NT2/D1 (cell line): Measurements from ENCODE around the gene CACNA1I.
A peak's percentile ranks its signal among the peaks of the same experiment; 100 is the strongest.

Experiments
- DNase-seq: peaks from one replicate; pipeline ENCODE4 v3.0.0-alpha.2; 2011; ENCODE audit warnings: low read depth, low spot score
- H3K27me3 ChIP-seq: 2 replicates; pipeline ENCODE4 v1.6.0; 2011; ENCODE audit warnings: mild to moderate bottlenecking; ENCODE audit not compliant: insufficient read length, insufficient read depth
- H3K36me3 ChIP-seq: 2 replicates; pipeline ENCODE4 v1.6.1; 2011; ENCODE audit warnings: mild to moderate bottlenecking, low read length, mixed read lengths; ENCODE audit not compliant: insufficient read depth, insufficient read length
- H3K4me1 ChIP-seq: 2 replicates; pipeline ENCODE4 v1.5.1; 2011; ENCODE audit not compliant: insufficient read depth, insufficient read length
- H3K4me3 ChIP-seq: 2 replicates; pipeline ENCODE4 v1.5.1; 2011; ENCODE audit warnings: low read depth; ENCODE audit not compliant: insufficient read length
- H3K9ac ChIP-seq: 2 replicates; pipeline ENCODE4 v1.6.0; 2011; ENCODE audit warnings: low read depth; ENCODE audit not compliant: insufficient read length
- H3K9me3 ChIP-seq: 2 replicates; pipeline ENCODE4 v1.5.1; 2011; ENCODE audit warnings: mild to moderate bottlenecking, low read length; ENCODE audit not compliant: insufficient read depth
- SUZ12 ChIP-seq: IDR thresholded peaks from 2 replicates; pipeline ENCODE4 v1.6.1; 2011; ENCODE audit not compliant: insufficient read length, insufficient read depth; ENCODE audit errors: extremely low read depth
- YY1 ChIP-seq: IDR thresholded peaks from 2 replicates; pipeline ENCODE4 v1.6.1; 2011; ENCODE audit not compliant: insufficient read length, insufficient read depth
- ZNF274 ChIP-seq: IDR thresholded peaks from 2 replicates; pipeline ENCODE4 v1.6.1; 2011; ENCODE audit warnings: mild to moderate bottlenecking, low read depth, low read length

CACNA1I gene

DNA sequence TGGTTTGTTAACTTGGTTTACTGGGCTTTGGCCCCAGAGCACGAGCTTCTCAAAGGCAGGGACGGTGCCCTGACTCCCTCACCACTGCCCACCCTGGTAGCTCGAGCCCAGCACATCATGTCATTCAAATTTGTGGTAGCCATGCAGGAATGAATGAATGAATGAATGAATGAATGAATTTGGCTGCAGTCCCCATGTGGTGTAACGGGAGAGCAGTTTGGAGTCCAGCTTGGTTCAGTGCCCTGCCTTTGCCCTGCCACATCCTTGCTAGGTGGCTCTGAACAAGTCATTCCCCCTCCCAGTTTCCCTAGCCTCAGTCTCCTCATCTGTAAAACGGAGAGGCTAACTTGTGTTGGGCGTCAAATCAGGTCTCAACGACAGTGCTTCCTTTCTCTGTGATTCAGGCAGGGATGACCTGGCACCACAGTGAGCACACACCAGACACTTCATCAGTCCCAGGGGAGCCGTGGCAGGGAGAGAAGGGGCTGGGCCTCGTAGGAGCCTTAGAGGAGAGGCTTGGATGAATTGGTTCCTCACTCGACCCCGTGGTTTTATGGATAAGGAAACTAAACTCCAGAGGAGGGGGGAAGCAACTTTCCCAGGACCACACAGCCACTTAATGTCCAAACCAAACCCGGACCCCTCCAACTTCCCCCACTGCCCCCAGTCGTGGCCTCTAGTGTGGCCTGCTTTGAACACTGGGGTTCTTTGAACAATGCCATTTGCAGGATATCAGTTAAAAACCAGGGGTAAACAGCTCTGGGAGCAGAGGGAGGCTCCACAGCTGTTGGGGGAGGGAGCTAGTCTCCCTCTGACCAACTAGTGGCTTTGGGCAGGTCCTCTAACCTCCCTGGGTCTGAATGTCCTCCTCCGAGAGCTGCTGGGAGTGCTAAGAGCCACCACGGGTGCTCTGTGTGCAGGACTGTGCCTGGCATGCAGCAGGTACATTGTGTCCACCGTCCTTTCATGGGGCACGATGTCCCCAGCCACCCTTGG lies 86.2 kb downstream of the CACNA1I start:
- Histone ChIP-seq H3K36me3 (no peaks in the 10 kb centered on the region), H3K4me3 (no peak overlapping the region), H3K4me1 (peaks cover 14% of the 10 kb centered on the region), H3K27me3 (peaks cover 23% of the 10 kb centered on the region), H3K9me3 (no peaks in the 10 kb centered on the region), H3K9ac (no peak overlapping the region)
- TF ChIP-seq ZNF274 (no peak), SUZ12 (no peak), YY1 (no peak)
- DNase-seq: no peak

DNA sequence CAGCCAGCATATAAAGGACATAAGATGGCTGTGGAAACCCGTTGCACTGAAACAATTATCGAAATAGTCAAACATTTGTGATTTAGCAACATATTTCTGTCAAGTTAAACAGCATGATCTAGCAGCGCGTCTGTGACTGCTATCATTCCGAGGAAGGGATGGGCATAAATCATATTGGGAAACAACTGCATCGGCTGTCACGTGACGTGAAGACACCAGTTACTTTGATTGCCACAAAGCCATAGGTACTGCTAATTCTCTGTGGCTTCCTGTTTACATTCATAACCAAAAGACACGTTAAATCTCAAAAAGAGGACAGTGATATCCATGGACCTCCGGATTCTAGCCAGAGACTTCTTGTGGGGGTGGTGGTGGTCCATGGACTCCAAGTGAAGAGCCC lies 87.8 kb downstream of the CACNA1I start:
- TF ChIP-seq SUZ12 (no peak), YY1 (no peak), ZNF274 (no peak)
- no peak overlapping the region for H3K9ac ChIP-seq
- no peaks in the 10 kb centered on the region for H3K9me3 ChIP-seq
- no peak for DNase-seq
- no peak overlapping the region for H3K4me3 ChIP-seq
- peaks cover 13% of the 10 kb centered on the region for H3K4me1 ChIP-seq
- H3K27me3 ChIP-seq: peaks cover 39% of the 10 kb centered on the region
- H3K36me3 ChIP-seq: no peaks in the 10 kb centered on the region

DNA sequence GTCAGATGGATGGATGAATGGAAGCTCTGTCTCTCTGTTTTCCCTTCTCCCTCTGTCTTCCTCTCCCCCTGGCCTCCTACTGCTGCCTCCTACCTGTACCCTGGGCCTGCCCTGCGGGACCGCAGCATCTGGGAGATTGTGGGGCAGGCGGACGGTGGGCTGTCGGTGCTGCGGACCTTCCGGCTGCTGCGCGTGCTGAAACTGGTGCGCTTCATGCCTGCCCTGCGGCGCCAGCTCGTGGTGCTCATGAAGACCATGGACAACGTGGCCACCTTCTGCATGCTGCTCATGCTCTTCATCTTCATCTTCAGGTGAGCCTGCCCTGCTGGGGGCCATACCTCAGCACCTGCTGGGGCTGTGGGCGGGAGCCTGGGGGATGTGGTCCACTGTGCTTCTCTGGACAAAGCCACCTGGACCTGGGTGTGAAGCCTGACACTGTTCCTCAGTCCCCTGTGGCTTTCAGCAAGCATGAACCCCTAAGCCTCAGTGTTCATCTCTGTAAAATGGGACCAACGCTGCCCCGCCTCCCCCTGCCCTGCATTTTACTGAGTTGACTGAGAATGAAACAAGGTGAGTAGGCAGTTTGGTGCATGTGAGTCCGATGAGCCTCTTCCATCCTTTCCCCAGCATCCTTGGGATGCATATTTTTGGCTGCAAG lies 88.4 kb downstream of the CACNA1I start:
- Histone ChIP-seq H3K4me1 (peaks cover 12% of the 10 kb centered on the region), H3K9ac (no peak overlapping the region), H3K36me3 (no peaks in the 10 kb centered on the region), H3K4me3 (no peak overlapping the region), H3K27me3 (peaks cover 44% of the 10 kb centered on the region), H3K9me3 (no peaks in the 10 kb centered on the region)
- no peak for TF ChIP-seq SUZ12
- no peak for TF ChIP-seq YY1
- no peak for TF ChIP-seq ZNF274
- DNase-seq: no peak

DNA sequence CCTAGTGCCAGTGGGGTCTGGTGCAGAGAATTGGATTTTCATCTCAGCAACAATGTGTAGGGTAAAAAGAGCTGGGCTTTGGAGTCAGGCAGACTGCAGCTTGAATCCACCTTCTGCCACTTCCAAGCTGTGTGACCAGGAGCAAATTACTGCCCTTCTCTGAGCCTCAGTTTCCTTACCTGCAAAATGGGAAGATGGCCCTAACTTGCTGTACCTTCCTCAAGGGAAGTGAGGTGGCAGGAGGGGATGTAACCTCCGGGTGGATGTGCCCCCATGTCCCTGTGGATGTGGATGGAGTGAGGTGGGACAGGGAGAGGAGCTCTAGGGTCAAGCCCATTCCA lies 90.9 kb downstream of the CACNA1I start:
- Histone ChIP-seq H3K4me1 (peaks cover 12% of the 10 kb centered on the region), H3K9ac (peak overlapping the region; percentile 76), H3K9me3 (no peaks in the 10 kb centered on the region), H3K27me3 (peaks cover 46% of the 10 kb centered on the region), H3K36me3 (no peaks in the 10 kb centered on the region), H3K4me3 (peak overlapping the region; percentile 42)
- no peak for DNase-seq
- no peak for TF ChIP-seq YY1
- no peak for TF ChIP-seq ZNF274
- TF ChIP-seq SUZ12: no peak

DNA sequence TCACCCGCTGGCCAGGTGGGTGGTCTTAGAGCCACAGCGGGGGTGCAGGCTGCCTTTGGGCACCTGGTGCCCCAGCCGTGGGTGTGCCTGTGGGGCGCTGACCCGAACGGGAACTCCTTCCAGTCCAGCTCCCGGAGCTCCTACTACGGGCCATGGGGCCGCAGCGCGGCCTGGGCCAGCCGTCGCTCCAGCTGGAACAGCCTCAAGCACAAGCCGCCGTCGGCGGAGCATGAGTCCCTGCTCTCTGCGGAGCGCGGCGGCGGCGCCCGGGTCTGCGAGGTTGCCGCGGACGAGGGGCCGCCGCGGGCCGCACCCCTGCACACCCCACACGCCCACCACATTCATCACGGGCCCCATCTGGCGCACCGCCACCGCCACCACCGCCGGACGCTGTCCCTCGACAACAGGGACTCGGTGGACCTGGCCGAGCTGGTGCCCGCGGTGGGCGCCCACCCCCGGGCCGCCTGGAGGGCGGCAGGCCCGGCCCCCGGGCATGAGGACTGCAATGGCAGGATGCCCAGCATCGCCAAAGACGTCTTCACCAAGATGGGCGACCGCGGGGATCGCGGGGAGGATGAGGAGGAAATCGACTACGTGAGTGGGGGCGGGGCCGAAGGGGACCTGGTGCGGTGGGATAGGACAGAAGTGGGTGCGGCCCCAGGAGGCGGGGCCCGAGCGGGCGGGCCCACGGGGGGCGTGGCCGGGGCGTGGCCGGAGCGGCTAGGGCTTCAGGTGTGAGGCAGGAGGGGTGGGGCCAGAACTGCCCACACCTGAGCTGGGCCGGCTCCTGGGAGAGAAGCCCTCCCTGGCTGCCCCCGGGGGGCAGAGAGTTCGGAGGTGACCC lies 91.5 kb downstream of the CACNA1I start:
- DNase-seq: no peak
- TF ChIP-seq SUZ12: no peak
- no peak for TF ChIP-seq YY1
- H3K4me1 ChIP-seq: peaks cover 11% of the 10 kb centered on the region
- no peaks in the 10 kb centered on the region for H3K36me3 ChIP-seq
- no peaks in the 10 kb centered on the region for H3K9me3 ChIP-seq
- peak overlapping the region; percentile 76 for H3K9ac ChIP-seq
- peaks cover 46% of the 10 kb centered on the region for H3K27me3 ChIP-seq
- H3K4me3 ChIP-seq: peak overlapping the region; percentile 42

DNA sequence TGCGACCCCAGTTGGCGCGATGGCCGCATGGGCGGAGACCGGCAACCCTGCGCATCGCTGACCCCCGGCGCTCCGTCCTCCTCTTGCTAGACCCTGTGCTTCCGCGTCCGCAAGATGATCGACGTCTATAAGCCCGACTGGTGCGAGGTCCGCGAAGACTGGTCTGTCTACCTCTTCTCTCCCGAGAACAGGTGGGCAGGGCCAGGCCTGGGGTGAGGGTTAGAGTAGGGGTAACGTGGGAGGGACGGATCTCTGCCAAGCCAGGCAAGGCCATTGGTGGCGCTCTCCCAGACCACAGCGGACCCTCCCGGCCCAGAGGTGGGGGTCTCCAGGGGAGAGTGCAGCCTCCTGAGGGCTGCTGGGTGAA lies 92.1 kb downstream of the CACNA1I start:
- Histone ChIP-seq H3K9ac (no peak overlapping the region), H3K9me3 (no peaks in the 10 kb centered on the region), H3K27me3 (peaks cover 46% of the 10 kb centered on the region), H3K4me1 (peaks cover 11% of the 10 kb centered on the region), H3K36me3 (no peaks in the 10 kb centered on the region), H3K4me3 (no peak overlapping the region)
- no peak for DNase-seq
- TF ChIP-seq ZNF274: no peak
- no peak for TF ChIP-seq YY1
- no peak for TF ChIP-seq SUZ12
